ENCODE data around the gene MLC1. TPM values are rescaled to one million over a fixed set of nuclear protein-coding genes. Genes with fewer than 3 reads are reported as not detected.

Gene MLC1
- total RNA-seq, 4 donors from 2014 or later = 0.49 to 3.4 (median 0.70) TPM

- H3K4me3 ChIP-seq = no peak overlapping the region
- 83% methylated on average over 22 of the region's 27 CpGs for WGBS
- no peaks in the 10 kb centered on the region for H3K9me3 ChIP-seq
- H3K4me1 ChIP-seq = peaks cover 16% of the 10 kb centered on the region
- TF ChIP-seq POLR2AphosphoS5 (IDR thresholded peaks at IDR 0.05) (no peak), POLR2A (IDR thresholded peaks at IDR 0.05) (no peak), EP300 (IDR thresholded peaks at IDR 0.05) (no peak)
- H3K27me3 ChIP-seq = peaks cover 22% of the 10 kb centered on the region
- H3K36me3 ChIP-seq = no peaks in the 10 kb centered on the region
- DNase-seq (ENCODE audit: low spot score in 2 of 2) = no peak
- H3K27ac ChIP-seq = no peak overlapping the region
These were observed 3.6 kb downstream of the MLC1 start for GRCh38 chr22:50081426-50082196.

- WGBS = 85% methylated on average over 13 of the region's 13 CpGs
These were observed 5.2 kb downstream of the MLC1 start for GRCh38 chr22:50080077-50080465.

GRCh38 chr22:50078761-50079160 is 6.5 kb downstream of the MLC1 start:
- Histone ChIP-seq H3K4me3 (no peak overlapping the region), H3K27me3 (peaks cover 16% of the 10 kb centered on the region), H3K9me3 (no peaks in the 10 kb centered on the region), H3K27ac (no peak overlapping the region), H3K4me1 (peaks cover 11% of the 10 kb centered on the region), H3K36me3 (no peaks in the 10 kb centered on the region)
- DNase-seq (ENCODE audit: low spot score in 2 of 2) = no peak
- WGBS = 65% methylated on average over 9 of the region's 9 CpGs
- TF ChIP-seq CTCF (IDR thresholded peaks at IDR 0.05) (no peak), POLR2A (IDR thresholded peaks at IDR 0.05) (no peak), POLR2AphosphoS5 (IDR thresholded peaks at IDR 0.05) (no peak), EP300 (IDR thresholded peaks at IDR 0.05) (no peak)

More at GRCh38 chr22:50080077-50080465, 5.2 kb downstream of the MLC1 start:
- no peaks in the 10 kb centered on the region for H3K9me3 ChIP-seq
- TF ChIP-seq EP300 (IDR thresholded peaks at IDR 0.05) (no peak), POLR2AphosphoS5 (IDR thresholded peaks at IDR 0.05) (no peak)
- peaks cover 22% of the 10 kb centered on the region for H3K27me3 ChIP-seq
- no peak for DNase-seq (ENCODE audit: low spot score in 2 of 2)
- no peak overlapping the region for H3K4me3 ChIP-seq
- no peaks in the 10 kb centered on the region for H3K36me3 ChIP-seq
- no peak overlapping the region for H3K27ac ChIP-seq
- peaks cover 13% of the 10 kb centered on the region for H3K4me1 ChIP-seq

GRCh38 chr22:50078246-50078645 is 7.0 kb downstream of the MLC1 start:
- Histone ChIP-seq H3K9me3 (no peaks in the 10 kb centered on the region), H3K27me3 (peaks cover 11% of the 10 kb centered on the region), H3K27ac (no peak overlapping the region), H3K4me3 (no peak overlapping the region), H3K4me1 (peaks cover 6% of the 10 kb centered on the region), H3K36me3 (no peaks in the 10 kb centered on the region)
- DNase-seq (ENCODE audit: low spot score in 2 of 2) = no peak
- TF ChIP-seq EP300 (IDR thresholded peaks at IDR 0.05) = no peak
- TF ChIP-seq CTCF (IDR thresholded peaks at IDR 0.05) = no peak
- TF ChIP-seq POLR2AphosphoS5 (IDR thresholded peaks at IDR 0.05) = no peak
- no peak for TF ChIP-seq POLR2A (IDR thresholded peaks at IDR 0.05)
- WGBS = 94% methylated on average over 13 of the region's 13 CpGs

GRCh38 chr22:50076646-50077535 is 8.3 kb downstream of the MLC1 start:
- H3K9me3 ChIP-seq = no peaks in the 10 kb centered on the region
- H3K4me1 ChIP-seq = no peaks in the 10 kb centered on the region
- H3K36me3 ChIP-seq = no peaks in the 10 kb centered on the region
- no peak overlapping the region for H3K27ac ChIP-seq
- TF ChIP-seq POLR2A (IDR thresholded peaks at IDR 0.05) = no peak
- TF ChIP-seq EP300 (IDR thresholded peaks at IDR 0.05) = no peak
- peaks cover 9% of the 10 kb centered on the region for H3K27me3 ChIP-seq
- WGBS = 90% methylated on average over 33 of the region's 43 CpGs
- no peak overlapping the region for H3K4me3 ChIP-seq
- no peak for DNase-seq (ENCODE audit: low spot score in 2 of 2)

- no peak for DNase-seq (ENCODE audit: low spot score in 2 of 2)
- TF ChIP-seq EP300 (IDR thresholded peaks at IDR 0.05) (no peak), POLR2A (IDR thresholded peaks at IDR 0.05) (no peak), CTCF (IDR thresholded peaks at IDR 0.05) (no peak), POLR2AphosphoS5 (IDR thresholded peaks at IDR 0.05) (no peak)
- H3K36me3 ChIP-seq = no peaks in the 10 kb centered on the region
- H3K4me1 ChIP-seq = no peaks in the 10 kb centered on the region
- 73% methylated on average over 27 of the region's 32 CpGs for WGBS
- H3K4me3 ChIP-seq = no peak overlapping the region
- H3K27me3 ChIP-seq = peaks cover 6% of the 10 kb centered on the region
- no peaks in the 10 kb centered on the region for H3K9me3 ChIP-seq
- H3K27ac ChIP-seq = no peak overlapping the region
These were observed 10.4 kb downstream of the MLC1 start for GRCh38 chr22:50074551-50075530.
